ENCODE measurements around the gene TMSB4Y.

DNA sequence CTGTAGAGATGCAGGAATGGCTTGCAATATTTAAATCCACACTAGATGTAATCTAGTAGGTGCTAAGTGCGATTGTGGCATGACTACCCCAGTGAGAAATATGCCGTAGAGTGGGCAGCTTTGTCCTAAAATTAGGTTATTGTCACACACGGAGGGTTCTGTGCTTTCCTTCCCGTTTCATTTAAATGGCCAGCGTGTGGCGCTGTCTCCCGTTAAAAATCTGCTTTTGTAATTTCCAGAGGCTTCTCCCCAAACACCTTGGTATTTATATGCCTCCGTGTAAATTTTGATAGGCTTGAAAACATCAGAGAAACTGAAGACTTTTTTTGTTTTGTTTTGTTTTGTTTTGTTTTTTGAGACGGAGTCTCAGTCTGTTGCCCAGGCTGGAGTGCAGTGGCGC, 34.9 kb downstream of the TMSB4Y start:
- TF ChIP-seq POLR2A (IDR thresholded peaks at IDR 0.05): no peak
- TF ChIP-seq, protein P1, sequence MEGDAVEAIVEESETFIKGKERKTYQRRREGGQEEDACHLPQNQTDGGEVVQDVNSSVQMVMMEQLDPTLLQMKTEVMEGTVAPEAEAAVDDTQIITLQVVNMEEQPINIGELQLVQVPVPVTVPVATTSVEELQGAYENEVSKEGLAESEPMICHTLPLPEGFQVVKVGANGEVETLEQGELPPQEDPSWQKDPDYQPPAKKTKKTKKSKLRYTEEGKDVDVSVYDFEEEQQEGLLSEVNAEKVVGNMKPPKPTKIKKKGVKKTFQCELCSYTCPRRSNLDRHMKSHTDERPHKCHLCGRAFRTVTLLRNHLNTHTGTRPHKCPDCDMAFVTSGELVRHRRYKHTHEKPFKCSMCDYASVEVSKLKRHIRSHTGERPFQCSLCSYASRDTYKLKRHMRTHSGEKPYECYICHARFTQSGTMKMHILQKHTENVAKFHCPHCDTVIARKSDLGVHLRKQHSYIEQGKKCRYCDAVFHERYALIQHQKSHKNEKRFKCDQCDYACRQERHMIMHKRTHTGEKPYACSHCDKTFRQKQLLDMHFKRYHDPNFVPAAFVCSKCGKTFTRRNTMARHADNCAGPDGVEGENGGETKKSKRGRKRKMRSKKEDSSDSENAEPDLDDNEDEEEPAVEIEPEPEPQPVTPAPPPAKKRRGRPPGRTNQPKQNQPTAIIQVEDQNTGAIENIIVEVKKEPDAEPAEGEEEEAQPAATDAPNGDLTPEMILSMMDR (IDR thresholded peaks at IDR 0.05): no peak
